K562 (cell line): Measurements from ENCODE around the gene PEX5. TPM values are rescaled to one million over a fixed set of nuclear protein-coding genes. Genes with fewer than 3 reads are reported as not detected.

ENCODE experiments used
- ATF4 ChIP-seq: fragments of 450-650 bp; formaldehyde crosslinking; IDR thresholded peaks from 2 replicates; pipeline ENCODE4 v1.4.0; 2022; ENCODE audit warnings: mild to moderate bottlenecking, moderate library complexity
- BRF2 ChIP-seq: IDR thresholded peaks from 3 replicates; pipeline ENCODE4 v1.6.1; 2011; ENCODE audit warnings: borderline replicate concordance, mild to moderate bottlenecking; ENCODE audit not compliant: insufficient read length, insufficient read depth
- CHAMP1 ChIP-seq: fragments of 450-650 bp; IDR thresholded peaks from 2 replicates; pipeline ENCODE4 v1.6.1; 2016; ENCODE audit warnings: mild to moderate bottlenecking
- GATAD2B ChIP-seq: fragments of 450-650 bp; IDR thresholded peaks from 2 replicates; pipeline ENCODE4 v1.6.1; 2017; ENCODE audit warnings: mild to moderate bottlenecking, borderline replicate concordance
- IRF1 ChIP-seq: sonication (generic); formaldehyde crosslinking; IDR thresholded peaks from 2 replicates; pipeline ENCODE4 v1.8.0; 2022; ENCODE audit warnings: missing genetic modification reagents, mild to moderate bottlenecking, borderline replicate concordance
- IRF9 ChIP-seq: fragments of 450-650 bp; IDR thresholded peaks from 2 replicates; pipeline ENCODE4 v1.6.1; 2016; ENCODE audit warnings: missing biosample characterization, missing genetic modification characterization
- KAT2B ChIP-seq: IDR thresholded peaks from one replicate; pipeline ENCODE4 v1.6.1; 2012; ENCODE audit warnings: low read depth, mild to moderate bottlenecking, control low read depth, inconsistent platforms, low read length, moderate library complexity
- KDM1A ChIP-seq, 2 experiments: fragments of 450-650 bp; IDR thresholded peaks; 2 replicates each; pipeline ENCODE4 v1.6.1; 2016; ENCODE audit warnings: mild to moderate bottlenecking in 2 of 2
- KLF1 ChIP-seq: fragments of 450-650 bp; IDR thresholded peaks from 2 replicates; pipeline ENCODE4 v1.6.1; 2016; ENCODE audit warnings: missing genetic modification characterization, missing compliant biosample characterization
- KLF16 ChIP-seq: IDR thresholded peaks from 2 replicates; pipeline ENCODE4 v1.6.1; 2016; ENCODE audit warnings: antibody characterized with exemption
- MXI1 ChIP-seq: IDR thresholded peaks from 2 replicates; pipeline ENCODE4 v1.6.1; 2011; ENCODE audit warnings: low read depth, mild to moderate bottlenecking, improper control_type of control experiment, low read length
- PHF8 ChIP-seq: fragments of 200-600 bp; sonication (generic); IDR thresholded peaks from 2 replicates; pipeline ENCODE4 v1.6.1; 2012; ENCODE audit warnings: mixed run types, mild to moderate bottlenecking, inconsistent platforms, low read length, moderate library complexity, borderline replicate concordance
- POLR2A ChIP-seq: fragments of 450-650 bp; conservative IDR thresholded peaks from 2 replicates; pipeline ENCODE4 v1.6.1; 2016
- POLR2H ChIP-seq: IDR thresholded peaks from 2 replicates; pipeline ENCODE4 v1.6.1; 2016; ENCODE audit warnings: missing genetic modification characterization, low read depth, mild to moderate bottlenecking, control low read depth, missing compliant biosample characterization, moderate library complexity
- PRMT5 ChIP-seq: sonication (generic); formaldehyde crosslinking; IDR thresholded peaks from 2 replicates; pipeline ENCODE4 v1.5.0; 2020; ENCODE audit warnings: missing genetic modification reagents
- RAD21 ChIP-seq, 2 experiments: fragments of 250-450 bp in 1 of 2; fragments of 450-650 bp in 1 of 2; sonication (Bioruptor Pico) in 1 of 2; formaldehyde crosslinking in 1 of 2; IDR thresholded peaks in 1 of 2; conservative IDR thresholded peaks in 1 of 2; 2 replicates each; pipeline versions ENCODE4 v1.4.0 to v1.8.0; 2020 to 2022; ENCODE audit warnings: mild to moderate bottlenecking in 2 of 2, moderate library complexity in 1 of 2
- SETDB1 ChIP-seq: IDR thresholded peaks from one replicate; pipeline ENCODE4 v1.6.1; 2012; ENCODE audit warnings: low read length, control low read depth, inconsistent platforms
- SMC3 ChIP-seq: conservative IDR thresholded peaks from 2 replicates; pipeline ENCODE4 v1.6.1; 2011; ENCODE audit warnings: low read depth, low read length, improper control_type of control experiment; ENCODE audit not compliant: insufficient read depth
- SP1 ChIP-seq: sonication (generic); formaldehyde crosslinking; IDR thresholded peaks from 2 replicates; pipeline ENCODE4 v1.8.1; 2022; ENCODE audit warnings: mild to moderate bottlenecking, missing genetic modification reagents
- TARDBP ChIP-seq: fragments of 450-650 bp; IDR thresholded peaks from 2 replicates; pipeline ENCODE4 v1.6.1; 2016
- ZBTB1 ChIP-seq: sonication (generic); formaldehyde crosslinking; IDR thresholded peaks from 2 replicates; pipeline ENCODE4 v1.8.1; 2023; ENCODE audit warnings: missing genetic modification reagents, low read depth, mild to moderate bottlenecking, borderline replicate concordance
- ZNF140 ChIP-seq: fragments of 250-450 bp; sonication (Bioruptor Pico); IDR thresholded peaks from 2 replicates; pipeline ENCODE4 v1.8.0; 2021; ENCODE audit warnings: moderate library complexity, mild to moderate bottlenecking, inconsistent platforms
- polyA plus RNA-seq, 8 experiments: library from polyadenylated mRNA; depleted of rRNA in 4 of 8; stranded (reverse) in 5 of 8; unstranded in 3 of 8; fragments of >200 nt; fragmentation: Nextera tagmentation in 2 of 8; fragmentation: Illumina TruSeq in 1 of 8; extraction: Ambion mirVana in 2 of 8; extraction: Trizol in 1 of 8; gene quantifications; 2 replicates each; pipeline versions ENCODE4 v1.2.1 to v1.2.3, GENCODE V29; 2011 to 2014; ENCODE audit warnings: inconsistent platforms in 1 of 8, missing spikeins in 1 of 8
- total RNA-seq, 7 experiments: library from RNA; depleted of rRNA in 6 of 7; stranded (reverse); fragments of >200 nt in 6 of 7; fragmentation: Illumina TruSeq in 2 of 7; extraction: Trizol in 2 of 7; gene quantifications; 2 replicates each; pipeline versions ENCODE4 v1.2.1 to v1.2.3, GENCODE V29; 2011 to 2021; ENCODE audit warnings: low replicate concordance in 1 of 7

PEX5 gene
- total and polyA plus RNA-seq, 9 of the 15 experiments (the other 6 are each of a cell fraction or from before 2014, with no cell fraction given): 1.4 to 26.1 (median 14.0) TPM

- TF ChIP-seq CHAMP1 (peak; percentile 60; the same call in 1 of the 2 replicates), TARDBP (peak; percentile 64; the same call in 1 of the 2 replicates), KLF1 (tag) (no peak), POLR2A (no peak), KAT2B (no peak), SP1 (no peak), PHF8 (no peak), KDM1A (IDR thresholded peaks at IDR 0.05) (peak; percentile 80 to 86), KLF16 (peak; percentile 93), PRMT5 (CRISPR knock-in tag) (no peak), BRF2 (no peak), RAD21 (CRISPR knock-in tag; conservative IDR thresholded peaks at IDR 0.05 in 1 of 2, IDR thresholded peaks at IDR 0.05 in 1 of 2) (no peak), IRF1 (CRISPR knock-in tag) (no peak), SETDB1 (no peak), IRF9 (tag) (no peak), POLR2H (no peak), MXI1 (no peak), ATF4 (no peak), SMC3 (no peak), ZBTB1 (CRISPR knock-in tag) (no peak), ZNF140 (no peak), GATAD2B (peak; percentile 5; the same call in 1 of the 2 replicates)
Measured at GRCh38 chr12:7242176-7243101, 53.0 kb downstream of the PEX5 start (continued).
